Measurements from ENCODE around the gene LENG9. TPM values are rescaled to one million over a fixed set of nuclear protein-coding genes. Genes with fewer than 3 reads are reported as not detected.
A peak's percentile ranks its signal among the peaks of the same experiment; 100 is the strongest.
"Not testable (repeated sequence)": the region's sequence is repeated elsewhere in the genome, so short reads cannot be mapped to it uniquely, and the experiment has no call there.

The LENG9 gene
- polyA plus RNA-seq, 4 donors: 1.8 to 3.4 (median 2.5) TPM

GRCh38 chr19:54480051-54480450 is 16.5 kb upstream of the LENG9 start:
- no peak for DNase-seq (ENCODE audit: low read depth in 4 of 4, low spot score in 2 of 4)

GRCh38 chr19:54478677-54479266 is 15.2 kb upstream of the LENG9 start:
- DNase-seq (ENCODE audit: low read depth in 4 of 4, low spot score in 2 of 4): peak in 1 of 4 donors; percentile 60

GRCh38 chr19:54477650-54478049 is 14.1 kb upstream of the LENG9 start:
- DNase-seq (ENCODE audit: low read depth in 4 of 4, low spot score in 2 of 4): no peak

GRCh38 chr19:54475706-54476105 is 12.1 kb upstream of the LENG9 start:
- DNase-seq (ENCODE audit: low read depth in 4 of 4, low spot score in 2 of 4): no peak

- no peak for DNase-seq (ENCODE audit: low read depth in 4 of 4, low spot score in 2 of 4)
Observed at GRCh38 chr19:54473892-54474372, 10.4 kb upstream of the LENG9 start.

GRCh38 chr19:54473071-54473891 is 9.7 kb upstream of the LENG9 start, which contains the start of gene CDC42EP5:
Gene CDC42EP5 (minus strand): TSS chr19:54473296. CDS start chr19:54465547, 7,749 bp downstream.
- peak in 2 of 4 donors; percentile 73 to 75 for DNase-seq (ENCODE audit: low read depth in 4 of 4, low spot score in 2 of 4)

- DNase-seq (ENCODE audit: low read depth in 4 of 4, low spot score in 2 of 4): no peak
Observed at GRCh38 chr19:54470991-54471782, 7.6 kb upstream of the LENG9 start.

- DNase-seq (ENCODE audit: low read depth in 4 of 4, low spot score in 2 of 4): no peak
Observed at GRCh38 chr19:54470276-54470887, 6.8 kb upstream of the LENG9 start.

- no peak for DNase-seq (ENCODE audit: low read depth in 4 of 4, low spot score in 2 of 4)
Observed at GRCh38 chr19:54469496-54469934, 5.9 kb upstream of the LENG9 start.

GRCh38 chr19:54466110-54466480 is 2.5 kb upstream of the LENG9 start:
- not testable (repeated sequence) for DNase-seq (ENCODE audit: low read depth in 4 of 4, low spot score in 2 of 4)

- DNase-seq (ENCODE audit: low read depth in 4 of 4, low spot score in 2 of 4): no peak
Observed at GRCh38 chr19:54465426-54466109, 2.0 kb upstream of the LENG9 start.

GRCh38 chr19:54464630-54465425 is 1.2 kb upstream of the LENG9 start:
- no peak for DNase-seq (ENCODE audit: low read depth in 4 of 4, low spot score in 2 of 4)

GRCh38 chr19:54464044-54464629 is 559 bp upstream of the LENG9 start:
- DNase-seq (ENCODE audit: low read depth in 4 of 4, low spot score in 2 of 4): no peak

GRCh38 chr19:54462655-54463530 is 685 bp downstream of the LENG9 start:
- no peak for DNase-seq (ENCODE audit: low read depth in 4 of 4, low spot score in 2 of 4)

- DNase-seq (ENCODE audit: low read depth in 4 of 4, low spot score in 2 of 4): no peak
Observed at GRCh38 chr19:54462047-54462654, 1.4 kb downstream of the LENG9 start.

GRCh38 chr19:54461613-54462012 is 2.0 kb downstream of the LENG9 start:
- DNase-seq (ENCODE audit: low read depth in 4 of 4, low spot score in 2 of 4): no peak

- DNase-seq (ENCODE audit: low read depth in 4 of 4, low spot score in 2 of 4): no peak
Observed at GRCh38 chr19:54461210-54461609, 2.4 kb downstream of the LENG9 start.
